MCF 10A (cell line): ENCODE data around the gene FBXO7. TPM values are rescaled to one million over a fixed set of nuclear protein-coding genes. Genes with fewer than 3 reads are reported as not detected.

ENCODE experiments used
- BruUV-seq: library from RNA; stranded (reverse); fragments of 400-500 nt; replicated peaks from 2 replicates; lab custom pipeline; 2021; lab: Mats Ljungman, UMichigan
- CTCF ChIA-PET: fragments of 300-600 bp; sonication (Branson Sonifier 250); formaldehyde crosslinking; extraction: SDS; loops from one replicate; lab custom pipeline; 2021; ENCODE audit warnings: antibody characterized with exemption, inconsistent platforms; lab: Yijun Ruan, JAX
- POLR2A ChIA-PET: fragments of 300-600, 350-650 bp; sonication (Branson Sonifier 250); formaldehyde crosslinking; extraction: SDS; loops from one replicate; lab custom pipeline; 2020; ENCODE audit warnings: antibody characterized with exemption, inconsistent platforms; lab: Yijun Ruan, JAX
- DNase-seq: peaks from one replicate; pipeline ENCODE4 v3.0.0-alpha.2; 2018; ENCODE audit not compliant: unreplicated experiment
- H3K27ac Mint-ChIP-seq: one replicate; pipeline ENCODE4 v1.8.0; 2022; ENCODE audit warnings: mild to moderate bottlenecking, low read depth, mixed read lengths; ENCODE audit not compliant: unreplicated experiment
- H3K27me3 Mint-ChIP-seq: one replicate; pipeline ENCODE4 v1.8.0; 2022; ENCODE audit warnings: mixed read lengths; ENCODE audit not compliant: insufficient read depth, unreplicated experiment
- H3K36me3 Mint-ChIP-seq: one replicate; pipeline ENCODE4 v1.8.0; 2022; ENCODE audit warnings: mild to moderate bottlenecking, moderate library complexity, mixed read lengths; ENCODE audit not compliant: insufficient read depth, unreplicated experiment
- H3K4me1 Mint-ChIP-seq: one replicate; pipeline ENCODE4 v1.8.0; 2022; ENCODE audit warnings: mixed read lengths; ENCODE audit not compliant: insufficient read depth, unreplicated experiment
- H3K4me3 Mint-ChIP-seq: one replicate; pipeline ENCODE4 v1.8.0; 2022; ENCODE audit warnings: mild to moderate bottlenecking, moderate library complexity, mixed read lengths; ENCODE audit not compliant: unreplicated experiment
- H3K9me3 Mint-ChIP-seq: one replicate; pipeline ENCODE4 v1.8.0; 2022; ENCODE audit warnings: mixed read lengths; ENCODE audit not compliant: unreplicated experiment
- intact Hi-C: fragments of 100-400 bp; cut with micrococcal nuclease; formaldehyde crosslinking; loops from 2 replicates; pipeline ENCODE4 v1.14.1; 2022
- total RNA-seq: library from RNA; stranded (reverse); gene quantifications from 2 replicates; pipeline ENCODE4 v1.2.3, GENCODE V29; 2022
- TF ChIP-seq, protein P1 (sequence below): fragments of 200-600 bp; IDR thresholded peaks from one replicate; pipeline ENCODE4 v1.8.0; 2022; ENCODE audit warnings: antibody characterized with exemption, mild to moderate bottlenecking; ENCODE audit not compliant: unreplicated experiment

FBXO7 gene
- total RNA-seq, 1 experiment from 2014 or later = 76.9 TPM

DNA sequence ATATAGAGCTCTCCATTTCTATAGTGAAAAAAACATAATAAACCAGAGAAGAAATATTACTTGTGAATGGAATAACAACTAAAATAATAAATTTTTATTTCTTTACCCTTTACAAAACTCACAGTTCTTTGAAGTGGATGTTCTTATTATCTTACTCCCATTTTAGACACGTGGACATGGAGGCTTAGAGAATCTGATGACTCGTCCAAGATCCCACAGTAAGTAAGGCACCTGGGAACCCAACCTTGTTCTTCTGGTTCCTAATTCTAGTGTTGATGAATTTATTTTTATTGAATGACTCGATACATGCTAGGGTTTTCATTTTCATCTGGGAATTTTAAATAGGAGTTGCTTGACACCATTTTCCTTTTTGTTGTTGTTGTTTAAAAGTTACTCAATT lies 12.2 kb upstream of the FBXO7 start:
- no peaks in the 10 kb centered on the region for H3K36me3 Mint-ChIP-seq
- intact Hi-C loops = no loop called here
- H3K4me3 Mint-ChIP-seq = no peak overlapping the region
- H3K27me3 Mint-ChIP-seq = peaks cover 30% of the 10 kb centered on the region
- POLR2A ChIA-PET = interaction anchor here (0.6 to 1.0 kb wide), 3 partner anchors 8 to 48 kb away, joined by 3 to 4 read pairs (median 3); no protein-coding TSS in a partner anchor
- peaks cover 19% of the 10 kb centered on the region for H3K4me1 Mint-ChIP-seq
- TF ChIP-seq, protein P1, sequence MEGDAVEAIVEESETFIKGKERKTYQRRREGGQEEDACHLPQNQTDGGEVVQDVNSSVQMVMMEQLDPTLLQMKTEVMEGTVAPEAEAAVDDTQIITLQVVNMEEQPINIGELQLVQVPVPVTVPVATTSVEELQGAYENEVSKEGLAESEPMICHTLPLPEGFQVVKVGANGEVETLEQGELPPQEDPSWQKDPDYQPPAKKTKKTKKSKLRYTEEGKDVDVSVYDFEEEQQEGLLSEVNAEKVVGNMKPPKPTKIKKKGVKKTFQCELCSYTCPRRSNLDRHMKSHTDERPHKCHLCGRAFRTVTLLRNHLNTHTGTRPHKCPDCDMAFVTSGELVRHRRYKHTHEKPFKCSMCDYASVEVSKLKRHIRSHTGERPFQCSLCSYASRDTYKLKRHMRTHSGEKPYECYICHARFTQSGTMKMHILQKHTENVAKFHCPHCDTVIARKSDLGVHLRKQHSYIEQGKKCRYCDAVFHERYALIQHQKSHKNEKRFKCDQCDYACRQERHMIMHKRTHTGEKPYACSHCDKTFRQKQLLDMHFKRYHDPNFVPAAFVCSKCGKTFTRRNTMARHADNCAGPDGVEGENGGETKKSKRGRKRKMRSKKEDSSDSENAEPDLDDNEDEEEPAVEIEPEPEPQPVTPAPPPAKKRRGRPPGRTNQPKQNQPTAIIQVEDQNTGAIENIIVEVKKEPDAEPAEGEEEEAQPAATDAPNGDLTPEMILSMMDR = no peak
- H3K9me3 Mint-ChIP-seq = no peaks in the 10 kb centered on the region
- CTCF ChIA-PET = interaction anchor here (0.7 kb wide), 1 partner anchor 11 kb away, joined by 3 read pairs; no protein-coding TSS in a partner anchor
- no peak overlapping the region for H3K27ac Mint-ChIP-seq
- DNase-seq = no peak
- BruUV-seq = no TSS peak

- no peaks in the 10 kb centered on the region for H3K36me3 Mint-ChIP-seq
- POLR2A ChIA-PET = interaction anchor here (0.7 kb wide), 1 partner anchor 443 kb away, joined by 4 read pairs; no protein-coding TSS in a partner anchor
- H3K4me3 Mint-ChIP-seq = no peak overlapping the region
- H3K27me3 Mint-ChIP-seq = peaks cover 20% of the 10 kb centered on the region
- peaks cover 19% of the 10 kb centered on the region for H3K4me1 Mint-ChIP-seq
- BruUV-seq = no TSS peak
- no peaks in the 10 kb centered on the region for H3K9me3 Mint-ChIP-seq
- DNase-seq = no peak
- intact Hi-C loops = no loop called here
- H3K27ac Mint-ChIP-seq = no peak overlapping the region
- CTCF ChIA-PET = interaction anchor here (0.7 to 2.2 kb wide), 3 partner anchors 8 to 43 kb away, joined by 3 to 12 read pairs (median 7); partner anchors contain the start of gene FBXO7
- TF ChIP-seq, protein P1 = no peak
Observed at GRCh38 chr22:32465661-32466060, 8.9 kb upstream of the FBXO7 start.

GRCh38 chr22:32466496-32466895 lies 8.1 kb upstream of the FBXO7 start:
- DNase-seq = no peak
- CTCF ChIA-PET = interaction anchor here (1.2 kb wide), 1 partner anchor 53 kb away, joined by 4 read pairs; no protein-coding TSS in a partner anchor
- BruUV-seq = no TSS peak
- TF ChIP-seq, protein P1 = no peak
- Mint-ChIP-seq H3K27me3 (peaks cover 20% of the 10 kb centered on the region), H3K4me1 (peaks cover 19% of the 10 kb centered on the region), H3K27ac (no peak overlapping the region), H3K9me3 (no peaks in the 10 kb centered on the region), H3K36me3 (no peaks in the 10 kb centered on the region), H3K4me3 (no peak overlapping the region)
- intact Hi-C loops = no loop called here
- POLR2A ChIA-PET = no interaction called here

DNA sequence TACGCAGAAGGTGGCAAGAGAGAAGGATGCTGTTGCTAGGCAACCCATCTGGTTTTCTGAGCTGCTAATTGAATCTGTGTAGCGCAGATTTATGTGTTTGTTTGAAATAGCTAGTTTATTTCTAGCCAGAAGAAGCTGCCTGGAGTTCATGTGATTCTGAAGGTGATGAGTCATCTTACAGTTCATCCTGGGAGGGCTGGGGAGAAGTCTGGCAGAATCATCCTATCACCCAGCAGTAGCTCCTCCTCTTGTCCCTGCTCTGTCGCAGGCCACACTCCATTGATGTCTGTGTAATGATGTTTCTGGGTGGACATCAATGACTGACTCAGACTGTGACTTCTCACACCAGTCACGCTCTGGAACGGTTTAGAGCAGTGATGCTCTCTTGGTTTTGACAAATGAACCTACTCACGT lies 4.8 kb upstream of the FBXO7 start:
- POLR2A ChIA-PET = interaction anchor here (0.8 to 2.4 kb wide), 3 partner anchors 56 to 70 kb away, joined by 4 to 7 read pairs (median 5); partner anchors contain the start of gene RTCB
- intact Hi-C loops = loop anchor here (10.0 kb wide), 2 partner anchors 205 to 365 kb away; no protein-coding TSS in a partner anchor
- H3K27ac Mint-ChIP-seq = no peak overlapping the region
- peaks cover 17% of the 10 kb centered on the region for H3K4me1 Mint-ChIP-seq
- CTCF ChIA-PET = interaction anchor here (0.6 to 4.7 kb wide), 7 partner anchors 17 to 365 kb away, joined by 3 to 33 read pairs (median 7); partner anchors contain the start of gene RTCB
- BruUV-seq = no TSS peak
- H3K27me3 Mint-ChIP-seq = peaks cover 20% of the 10 kb centered on the region
- H3K9me3 Mint-ChIP-seq = no peaks in the 10 kb centered on the region
- TF ChIP-seq, protein P1 = no peak
- DNase-seq = no peak
- H3K4me3 Mint-ChIP-seq = no peak overlapping the region
- no peaks in the 10 kb centered on the region for H3K36me3 Mint-ChIP-seq
